Fibroblast of skin of left biceps (primary cell): ENCODE data around the gene CTXN1.
"Not testable (repeated sequence)": the region's sequence is repeated elsewhere in the genome, so short reads cannot be mapped to it uniquely, and the experiment has no call there.

Source experiments
- DNase-seq, 2 experiments: peaks; one replicate each; pipeline ENCODE4 v3.0.0-alpha.2; 2013; ENCODE audit warnings: low read depth in 2 of 2

The CTXN1 gene

GRCh38 chr19:7944177-7944761 lies 18.3 kb upstream of the CTXN1 start:
- DNase-seq: peak; percentile 81 to 84

- DNase-seq: peak; percentile 99
Observed at GRCh38 chr19:7943444-7944176, 17.7 kb upstream of the CTXN1 start, which contains the start of gene TIMM44. Gene TIMM44, minus strand, starts transcription at chr19:7943666. Its CDS starts 15 bp downstream, at chr19:7943651.

- DNase-seq: no peak
Observed at GRCh38 chr19:7942981-7943443, 17.1 kb upstream of the CTXN1 start.

- no peak for DNase-seq
Observed at GRCh38 chr19:7941895-7942596, 16.1 kb upstream of the CTXN1 start.

DNA sequence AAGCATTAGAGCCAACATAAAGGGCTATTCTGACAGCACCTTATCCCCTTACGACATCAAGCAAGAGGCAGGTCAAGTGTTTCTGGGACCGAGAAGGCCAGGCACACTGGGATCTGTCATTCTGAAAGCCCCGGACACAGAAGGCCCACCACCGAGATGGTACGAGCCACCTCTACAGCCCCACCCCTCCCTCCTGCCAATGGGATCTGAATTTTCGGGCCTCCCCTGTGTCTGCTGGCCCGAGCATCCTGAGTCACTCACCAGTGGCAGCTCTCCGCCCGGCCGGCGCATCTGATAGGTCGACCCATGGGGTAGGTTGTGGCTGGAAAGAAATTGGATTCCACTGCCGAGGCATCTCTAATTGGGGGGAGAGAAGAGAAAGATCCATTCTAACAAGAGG lies 14.9 kb upstream of the CTXN1 start:
- DNase-seq: no peak

DNA sequence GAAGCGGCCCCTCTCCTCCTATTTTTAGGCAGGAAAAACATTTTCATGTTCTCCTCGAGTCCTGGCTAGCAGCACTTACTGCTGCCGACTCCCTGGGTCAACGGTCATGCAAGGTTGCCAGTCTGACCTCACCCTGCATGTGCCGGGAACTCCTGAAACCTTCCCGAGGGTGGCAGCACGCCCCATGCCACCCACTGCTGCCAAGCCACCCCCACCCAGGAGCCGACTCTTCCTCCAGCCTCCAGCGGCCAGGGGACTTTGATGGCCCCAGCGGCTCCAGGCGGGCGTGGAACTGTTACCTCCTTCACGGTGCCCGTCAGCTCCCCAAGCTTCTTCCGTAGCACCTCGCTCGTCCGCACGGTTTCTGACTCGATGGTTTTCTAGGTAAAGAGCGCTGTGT lies 8.8 kb upstream of the CTXN1 start:
- DNase-seq: no peak

DNA sequence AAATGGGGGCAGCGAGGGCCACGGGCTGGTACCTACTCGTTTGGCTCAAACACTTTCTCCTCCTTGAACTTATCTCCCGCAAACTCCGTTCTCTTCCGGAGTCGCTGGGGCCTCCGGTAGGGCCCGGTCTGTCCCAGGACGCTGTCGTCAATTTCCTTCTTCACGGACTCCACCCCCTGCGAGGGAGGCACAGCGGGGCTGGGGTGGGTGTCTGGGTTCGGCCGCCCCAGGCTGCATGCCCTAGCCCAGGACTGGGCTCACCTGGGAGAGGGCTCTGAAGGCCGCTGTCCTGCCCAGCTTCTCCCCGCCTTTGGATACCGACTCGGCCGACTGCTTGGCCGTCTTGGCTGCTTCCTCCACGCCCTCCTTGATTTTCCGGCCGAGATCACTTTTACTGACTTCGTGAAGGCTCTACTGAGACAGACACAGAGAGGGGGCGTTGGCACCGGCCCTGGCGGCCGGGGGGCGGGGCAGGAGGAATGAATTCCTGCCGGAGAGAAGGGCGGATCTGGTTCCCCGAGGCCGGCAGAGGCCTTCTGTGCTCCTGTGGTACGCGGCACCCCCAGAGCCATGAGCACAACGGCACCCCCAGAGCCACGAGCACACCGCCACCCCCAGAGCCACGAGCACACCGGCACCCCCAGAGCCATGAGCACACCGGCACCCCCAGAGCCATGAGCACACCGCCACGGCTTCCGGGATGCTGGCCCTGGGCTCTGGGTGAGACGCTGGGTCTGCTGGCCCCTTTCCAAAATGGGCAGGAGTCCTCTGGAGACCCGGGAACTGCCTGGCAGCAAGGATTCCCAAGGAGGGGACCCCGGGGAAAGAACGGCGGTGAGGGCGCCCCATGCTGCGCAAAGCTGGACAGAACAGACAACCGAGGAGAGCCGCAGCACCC lies 8.1 kb upstream of the CTXN1 start:
- no peak for DNase-seq

DNA sequence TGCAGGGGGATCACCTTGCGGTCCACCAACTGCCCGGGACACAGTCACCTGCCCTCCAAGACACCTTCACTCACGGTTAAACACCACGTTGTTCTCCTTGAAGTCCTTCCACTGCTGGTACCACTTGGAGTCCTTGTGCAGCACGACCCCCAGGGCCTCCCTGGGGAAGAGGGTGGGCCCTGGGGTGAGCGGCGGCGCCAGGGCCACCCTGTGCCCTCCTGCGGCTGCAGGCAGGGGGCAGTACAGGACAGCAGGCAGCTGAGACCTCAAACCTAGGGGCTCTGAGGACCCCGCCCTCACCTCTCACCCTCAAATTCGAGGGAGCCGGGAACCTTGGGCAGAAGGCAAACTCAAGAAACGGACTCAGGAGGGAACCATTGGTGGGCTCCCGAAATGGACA lies 7.5 kb upstream of the CTXN1 start:
- DNase-seq: no peak

DNA sequence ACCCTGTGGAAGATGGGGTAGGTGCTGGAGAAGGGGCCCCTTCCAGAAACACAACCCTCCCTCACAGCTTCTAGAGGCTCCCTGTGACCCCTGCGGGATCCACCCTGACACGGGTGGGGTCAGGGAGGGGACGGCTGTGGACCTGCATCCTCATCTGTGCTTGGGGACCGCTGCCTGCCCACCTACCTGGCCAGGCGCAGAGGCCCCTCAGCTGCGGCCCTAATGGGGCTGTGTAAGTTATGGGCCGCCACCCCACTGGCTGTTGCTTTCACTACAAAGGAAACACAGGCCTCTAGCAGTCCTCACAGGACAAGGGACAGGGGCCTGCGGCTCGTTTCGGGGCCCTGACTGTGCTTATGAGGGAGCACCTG lies 7.0 kb upstream of the CTXN1 start:
- no peak for DNase-seq

GRCh38 chr19:7932276-7932929 lies 6.5 kb upstream of the CTXN1 start:
- DNase-seq: no peak

DNA sequence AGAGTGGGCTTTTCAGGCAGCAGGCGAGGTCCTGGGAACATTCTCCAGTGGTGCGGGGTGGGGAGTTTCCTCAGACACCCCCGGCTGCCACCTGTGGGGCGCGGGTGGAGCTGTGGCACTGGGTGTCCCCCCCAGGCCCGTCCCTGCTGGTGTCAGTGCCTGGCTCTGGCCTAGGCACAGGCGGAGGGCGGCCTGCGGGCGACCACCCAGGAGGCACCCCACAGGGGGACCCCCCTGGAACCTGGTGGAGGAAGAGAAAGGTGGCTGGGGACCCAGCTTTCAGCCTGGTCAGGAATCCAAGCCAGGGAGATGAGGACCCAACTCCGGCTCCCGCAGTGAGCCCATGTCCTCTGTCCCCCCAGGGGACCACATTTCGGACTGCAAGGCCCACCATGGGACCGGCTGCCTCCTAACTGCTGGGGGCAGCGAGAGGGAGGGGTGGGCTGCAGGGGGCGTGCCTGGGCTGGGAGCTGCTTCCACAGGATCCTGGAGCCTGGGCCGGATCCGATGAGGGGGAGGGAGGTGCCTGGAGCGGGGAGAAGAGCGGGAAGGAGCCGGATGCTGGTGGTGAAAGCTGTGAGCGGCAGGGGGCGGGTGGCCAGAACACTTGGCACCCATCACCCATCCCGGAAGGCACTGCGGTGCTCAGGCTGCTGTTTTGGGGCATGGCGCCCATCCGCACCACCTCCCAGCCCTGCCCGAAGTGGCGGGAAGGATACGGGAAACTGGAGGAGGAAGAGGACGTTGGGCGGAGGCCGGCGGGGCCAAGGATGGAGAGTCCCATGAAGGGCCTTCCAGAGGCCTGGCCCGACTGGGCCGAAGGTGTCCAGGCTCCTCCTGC lies 5.5 kb upstream of the CTXN1 start:
- no peak for DNase-seq

DNA sequence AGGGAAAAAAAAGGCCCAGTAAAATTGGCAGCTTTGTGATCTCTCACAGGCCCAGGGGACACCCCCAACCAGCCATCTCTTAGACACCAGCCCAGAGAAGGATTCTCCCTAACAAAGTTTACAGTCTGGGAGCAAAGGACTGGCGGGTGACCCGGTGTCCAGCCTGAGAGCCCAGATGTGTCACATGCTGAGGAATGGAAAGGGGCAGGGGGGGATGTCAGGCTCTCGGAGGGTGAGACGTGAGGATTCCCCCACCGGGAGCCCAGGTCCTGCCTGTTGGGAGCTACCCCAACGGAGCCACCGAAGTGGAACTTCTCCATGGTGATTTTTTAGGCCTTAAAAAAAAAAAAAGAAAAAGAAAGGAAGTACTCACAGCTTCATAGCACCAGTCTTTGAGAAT lies 4.8 kb upstream of the CTXN1 start:
- no peak for DNase-seq

DNA sequence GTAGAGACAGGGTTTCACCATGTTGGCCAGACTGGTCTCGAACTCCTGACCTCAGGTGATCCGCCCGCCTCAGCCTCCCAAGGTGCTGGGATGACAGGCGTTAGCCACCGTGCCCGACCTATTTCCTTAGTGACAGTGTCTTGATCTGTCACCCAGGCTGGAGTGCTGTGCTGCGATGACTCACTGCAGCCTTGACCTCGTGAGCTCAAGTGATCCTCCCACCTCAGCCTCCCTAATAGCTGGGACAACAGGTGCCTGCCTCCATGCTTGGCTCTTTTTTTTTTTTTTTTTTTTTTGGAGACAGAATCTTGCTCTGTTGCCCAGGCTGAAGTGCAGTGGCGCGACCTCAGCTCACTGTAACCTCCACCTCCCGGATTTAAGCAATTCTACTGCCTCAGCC lies 4.1 kb upstream of the CTXN1 start:
- not testable (repeated sequence) for DNase-seq

DNA sequence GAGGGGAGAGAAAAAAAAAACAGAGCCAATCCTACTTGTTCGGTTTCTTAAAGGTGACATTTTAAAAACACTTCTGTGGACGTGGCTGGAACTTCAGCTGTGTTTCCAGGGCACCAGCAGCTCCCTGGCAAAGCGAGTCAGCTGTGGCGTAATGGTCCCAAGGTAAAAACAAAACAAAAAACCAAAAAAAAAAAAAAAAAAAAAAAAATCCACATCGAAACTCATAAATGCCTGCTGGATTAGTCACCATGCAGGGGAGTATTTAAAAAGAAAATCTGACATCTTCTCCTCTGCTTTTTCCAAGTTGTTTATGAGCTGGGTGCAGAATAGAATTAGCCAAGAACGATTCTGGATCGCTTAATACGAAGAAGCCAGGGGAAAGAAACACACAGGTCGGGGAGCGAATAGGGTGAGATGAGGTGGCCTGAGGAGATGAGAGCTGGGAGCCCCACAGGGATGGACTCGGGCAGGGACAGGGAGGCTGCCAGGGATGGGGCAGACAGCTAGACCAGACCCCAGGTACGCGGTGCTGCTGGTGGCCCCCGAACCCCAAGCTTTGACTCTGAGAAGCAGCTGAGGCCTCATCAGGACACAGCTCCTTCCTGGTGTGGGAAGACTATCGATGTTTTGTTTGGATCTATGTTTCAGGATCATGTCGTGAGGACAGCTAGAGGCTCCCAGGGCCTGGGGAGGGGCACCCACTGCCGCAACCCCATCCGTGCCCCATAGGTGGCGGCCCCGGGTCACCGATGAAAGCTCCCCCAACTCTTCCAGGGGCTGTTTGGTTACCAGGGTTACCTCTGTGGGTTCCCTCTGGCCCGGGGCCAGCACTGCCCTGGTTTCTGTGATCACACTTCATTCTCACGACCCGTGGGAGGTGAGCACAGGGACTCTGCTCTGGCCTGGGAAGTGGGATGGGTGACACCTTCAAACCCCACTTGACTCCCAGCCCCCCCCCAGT lies 3.1 kb upstream of the CTXN1 start:
- peak; percentile 51 to 53 for DNase-seq

DNA sequence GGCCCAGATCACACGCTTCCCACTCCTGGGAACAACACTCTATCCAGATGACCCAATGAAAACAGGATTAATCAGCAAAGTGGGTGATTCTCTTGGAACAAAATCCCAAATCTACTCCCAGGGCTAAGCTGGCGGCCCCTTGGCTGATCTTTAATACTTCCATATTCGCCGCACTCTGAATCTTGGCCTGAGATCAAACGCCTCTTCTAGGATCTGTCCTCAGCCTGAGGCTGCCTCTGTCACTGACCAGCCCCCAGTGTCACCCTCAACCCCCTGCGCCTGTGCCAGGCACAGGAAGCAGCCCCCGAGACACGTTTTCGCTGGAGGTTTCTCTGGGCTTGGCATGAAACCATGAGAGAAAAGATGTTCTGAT lies 2.4 kb upstream of the CTXN1 start:
- no peak for DNase-seq

- DNase-seq: no peak
Observed at GRCh38 chr19:7927605-7928333, 1.8 kb upstream of the CTXN1 start.

DNA sequence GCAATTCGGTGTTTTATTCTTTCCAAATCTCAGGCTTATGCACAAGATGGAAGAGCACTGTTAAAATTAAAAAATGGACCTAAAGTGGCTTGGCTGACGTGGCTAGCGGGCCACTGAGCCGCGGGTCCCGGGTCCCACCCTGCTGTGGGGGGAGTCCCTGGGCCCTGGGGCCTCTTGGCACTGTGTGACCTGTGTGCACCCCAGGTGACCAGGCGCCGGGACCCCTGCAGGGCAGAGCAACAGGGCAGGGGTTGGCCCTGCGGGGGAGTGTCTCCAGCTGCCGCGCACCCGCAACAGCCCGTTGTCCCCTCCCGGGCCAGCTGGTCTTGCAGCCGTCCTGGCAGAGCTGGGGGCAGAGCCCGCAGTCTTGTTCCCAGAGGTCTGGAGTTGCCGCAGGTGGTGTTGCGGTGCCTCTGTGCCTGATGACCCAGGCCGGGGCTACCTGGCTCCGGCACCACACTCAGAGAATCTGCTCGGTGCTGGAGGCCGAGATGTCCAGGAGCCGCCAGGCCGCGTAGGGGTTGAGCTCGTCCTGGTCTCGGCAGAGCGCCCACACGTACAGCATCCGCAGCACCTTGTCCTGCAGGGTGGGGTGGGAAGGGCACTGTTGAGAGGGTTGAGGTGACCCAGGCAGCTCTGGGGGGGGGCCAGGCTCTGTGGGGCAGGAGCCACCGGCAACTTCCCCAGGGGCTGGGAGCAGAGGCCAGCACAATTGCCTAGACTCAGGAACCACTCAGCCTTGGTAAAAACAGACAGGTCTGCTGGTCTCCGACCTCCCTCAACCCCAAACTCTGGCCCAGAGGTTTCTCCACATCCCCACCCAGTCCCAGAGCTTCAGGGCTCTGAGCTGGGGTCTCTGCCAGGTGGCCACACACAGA lies 1.0 kb upstream of the CTXN1 start:
- DNase-seq: no peak
